Measurements from ENCODE around the gene HAND2.

Gene HAND2

DNA sequence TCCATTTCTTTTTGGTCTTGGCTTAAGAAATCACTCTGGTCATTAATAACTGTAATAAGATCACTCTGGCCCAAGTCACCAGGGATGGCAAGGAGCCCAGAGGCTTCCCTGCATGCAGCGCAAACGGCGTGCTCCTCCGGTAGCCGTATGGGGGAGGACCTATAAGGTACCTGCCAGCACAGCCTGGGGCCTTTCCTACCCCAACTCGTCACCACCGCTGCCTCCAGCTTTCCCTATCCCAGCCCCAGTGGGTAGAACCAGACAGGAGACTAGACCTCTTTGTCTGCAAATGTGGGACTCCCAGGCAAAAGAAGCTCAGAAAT is 25.9 kb downstream of the HAND2 start:
- no peak for TF ChIP-seq ZFX (IDR thresholded peaks at IDR 0.05; ENCODE audit: borderline replicate concordance)
- TF ChIP-seq, protein P1, sequence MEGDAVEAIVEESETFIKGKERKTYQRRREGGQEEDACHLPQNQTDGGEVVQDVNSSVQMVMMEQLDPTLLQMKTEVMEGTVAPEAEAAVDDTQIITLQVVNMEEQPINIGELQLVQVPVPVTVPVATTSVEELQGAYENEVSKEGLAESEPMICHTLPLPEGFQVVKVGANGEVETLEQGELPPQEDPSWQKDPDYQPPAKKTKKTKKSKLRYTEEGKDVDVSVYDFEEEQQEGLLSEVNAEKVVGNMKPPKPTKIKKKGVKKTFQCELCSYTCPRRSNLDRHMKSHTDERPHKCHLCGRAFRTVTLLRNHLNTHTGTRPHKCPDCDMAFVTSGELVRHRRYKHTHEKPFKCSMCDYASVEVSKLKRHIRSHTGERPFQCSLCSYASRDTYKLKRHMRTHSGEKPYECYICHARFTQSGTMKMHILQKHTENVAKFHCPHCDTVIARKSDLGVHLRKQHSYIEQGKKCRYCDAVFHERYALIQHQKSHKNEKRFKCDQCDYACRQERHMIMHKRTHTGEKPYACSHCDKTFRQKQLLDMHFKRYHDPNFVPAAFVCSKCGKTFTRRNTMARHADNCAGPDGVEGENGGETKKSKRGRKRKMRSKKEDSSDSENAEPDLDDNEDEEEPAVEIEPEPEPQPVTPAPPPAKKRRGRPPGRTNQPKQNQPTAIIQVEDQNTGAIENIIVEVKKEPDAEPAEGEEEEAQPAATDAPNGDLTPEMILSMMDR (IDR thresholded peaks at IDR 0.05): no peak

DNA sequence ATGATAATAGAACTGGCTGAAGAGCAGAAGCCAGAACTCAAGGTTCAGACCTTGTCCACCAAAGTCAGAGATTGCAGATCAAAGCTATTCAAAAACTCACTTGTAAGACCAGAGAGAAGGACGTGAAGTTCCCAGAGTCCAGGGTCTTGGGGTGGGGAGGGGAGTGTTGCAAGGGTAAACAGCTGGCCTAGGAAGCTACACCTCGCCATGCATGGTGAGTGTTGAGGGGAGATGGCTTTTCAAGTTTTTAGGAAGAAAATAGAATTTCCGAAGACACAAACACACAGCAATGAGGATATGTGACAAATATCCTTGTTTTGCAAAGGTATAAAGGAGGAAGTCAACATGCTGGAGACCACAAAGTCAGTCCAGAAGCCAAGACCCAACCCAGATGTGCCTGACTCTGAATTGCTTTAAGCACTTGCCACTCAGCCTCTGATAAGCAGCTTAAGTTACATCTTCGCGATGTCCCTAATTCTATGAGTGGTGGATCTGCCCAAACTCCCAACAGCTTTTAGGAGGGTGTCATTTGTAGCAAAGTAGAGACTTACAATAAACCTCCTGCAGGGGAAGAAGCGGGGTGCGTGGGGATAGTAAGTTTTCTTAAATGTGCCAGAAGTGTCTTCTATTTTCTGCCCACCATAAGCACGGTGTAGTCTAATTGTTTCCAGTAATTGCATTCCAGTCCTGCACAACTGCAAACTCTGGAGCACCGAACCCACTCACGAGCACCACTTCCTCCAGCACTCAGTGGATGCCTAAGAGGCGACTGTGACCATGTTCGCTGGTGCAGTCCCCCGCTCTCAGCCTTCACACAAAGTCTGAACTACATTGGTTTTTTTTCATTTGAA is 26.5 kb downstream of the HAND2 start:
- TF ChIP-seq, protein P1 (IDR thresholded peaks at IDR 0.05): no peak
- no peak overlapping the region for H3K27ac ChIP-seq

More for the DNA sequence above, 25.9 kb downstream of the HAND2 start:
- no peak overlapping the region for H3K27ac ChIP-seq

DNA sequence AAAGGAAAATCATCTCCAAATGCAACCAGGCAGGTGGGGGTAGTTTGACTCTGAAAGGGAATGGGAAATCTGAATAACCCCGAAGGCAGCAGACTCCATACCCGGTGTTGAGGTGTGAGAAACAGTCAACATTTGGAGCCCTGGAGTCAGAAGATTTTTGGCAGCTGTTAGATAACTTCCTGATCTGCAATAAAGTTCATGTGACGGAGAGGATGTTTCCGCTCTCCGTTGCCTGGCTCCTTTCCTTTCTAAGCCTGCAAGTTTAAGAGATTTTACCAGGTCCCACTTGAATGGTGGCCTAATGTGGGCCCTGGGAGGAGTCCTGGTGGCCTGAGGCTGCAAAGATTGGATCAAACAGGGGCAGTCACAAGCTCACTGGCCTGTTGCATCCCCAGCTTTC is 27.7 kb downstream of the HAND2 start:
- no peak for TF ChIP-seq ZFX (IDR thresholded peaks at IDR 0.05; ENCODE audit: borderline replicate concordance)
- TF ChIP-seq, protein P1 (IDR thresholded peaks at IDR 0.05): no peak
- no peak overlapping the region for H3K27ac ChIP-seq

DNA sequence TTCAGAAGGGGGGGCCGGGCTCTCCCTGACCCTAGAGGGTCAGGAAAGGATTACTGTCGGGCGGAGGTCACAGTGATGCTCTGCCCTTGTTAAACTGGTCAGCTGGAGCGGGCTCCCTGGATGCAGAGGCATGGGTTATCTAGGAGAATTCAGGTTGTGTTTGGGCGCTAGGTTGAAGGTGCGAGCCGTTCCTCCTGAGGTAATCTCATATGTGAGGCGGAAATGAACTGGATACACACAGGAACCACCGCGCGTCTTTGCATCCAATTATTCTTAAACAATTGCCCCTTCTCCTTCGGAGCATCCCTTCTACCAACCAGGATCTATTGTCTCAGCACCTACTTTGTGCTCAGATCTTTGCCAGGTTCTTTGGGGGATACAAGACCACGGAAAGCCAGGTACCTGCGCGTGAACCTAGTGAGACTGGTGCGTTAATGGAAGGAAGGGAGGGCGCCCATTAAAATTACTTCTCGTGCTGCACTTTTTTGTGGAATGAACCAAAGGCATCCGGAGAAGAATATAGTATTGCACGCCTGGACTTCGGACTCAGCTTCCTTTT is 28.4 kb downstream of the HAND2 start:
- no peak for TF ChIP-seq ZFX (IDR thresholded peaks at IDR 0.05; ENCODE audit: borderline replicate concordance)
- TF ChIP-seq, protein P1 (IDR thresholded peaks at IDR 0.05): no peak

DNA sequence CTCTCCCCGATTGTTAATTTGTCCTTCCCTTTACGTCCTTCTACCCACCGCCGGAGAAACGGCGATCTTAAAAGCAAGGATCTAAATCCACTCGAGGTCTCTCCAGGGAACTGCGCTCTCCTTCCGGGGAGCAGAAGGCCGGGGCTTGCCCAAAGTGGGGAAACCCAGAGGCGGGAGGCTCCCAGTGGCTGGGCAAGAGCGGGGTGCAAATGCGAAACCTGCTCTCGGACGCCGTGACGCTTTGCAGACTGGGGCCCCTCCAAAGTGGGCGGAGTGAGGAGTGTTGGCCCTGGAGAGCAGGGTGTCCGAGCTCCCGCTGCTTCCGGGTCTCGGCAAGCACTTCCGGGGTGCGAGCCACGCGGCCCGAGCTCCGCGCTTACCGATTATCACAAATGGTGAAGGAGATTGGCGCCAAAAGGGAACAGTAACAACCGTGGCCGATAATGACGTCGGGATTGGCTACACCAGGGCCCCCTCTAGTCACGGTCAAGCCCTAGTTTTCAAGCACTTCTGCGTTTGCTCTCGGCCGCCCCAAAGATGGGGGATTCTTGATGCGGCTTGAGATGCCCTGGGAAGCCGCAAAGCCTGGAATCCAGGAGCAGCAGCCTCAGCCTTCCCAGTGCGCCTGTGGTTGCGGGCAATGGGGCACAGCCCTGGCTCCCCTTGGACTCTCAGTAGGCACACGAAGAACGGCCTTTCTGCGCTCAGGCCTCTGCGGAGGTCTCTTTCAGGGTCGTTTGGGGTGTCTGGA is 29.0 kb downstream of the HAND2 start:
- no peak for TF ChIP-seq ZFX (IDR thresholded peaks at IDR 0.05; ENCODE audit: borderline replicate concordance)
- TF ChIP-seq, protein P1 (IDR thresholded peaks at IDR 0.05): no peak
- no peak overlapping the region for H3K27ac ChIP-seq

More for the DNA sequence above, 28.4 kb downstream of the HAND2 start:
- H3K27ac ChIP-seq: no peak overlapping the region

DNA sequence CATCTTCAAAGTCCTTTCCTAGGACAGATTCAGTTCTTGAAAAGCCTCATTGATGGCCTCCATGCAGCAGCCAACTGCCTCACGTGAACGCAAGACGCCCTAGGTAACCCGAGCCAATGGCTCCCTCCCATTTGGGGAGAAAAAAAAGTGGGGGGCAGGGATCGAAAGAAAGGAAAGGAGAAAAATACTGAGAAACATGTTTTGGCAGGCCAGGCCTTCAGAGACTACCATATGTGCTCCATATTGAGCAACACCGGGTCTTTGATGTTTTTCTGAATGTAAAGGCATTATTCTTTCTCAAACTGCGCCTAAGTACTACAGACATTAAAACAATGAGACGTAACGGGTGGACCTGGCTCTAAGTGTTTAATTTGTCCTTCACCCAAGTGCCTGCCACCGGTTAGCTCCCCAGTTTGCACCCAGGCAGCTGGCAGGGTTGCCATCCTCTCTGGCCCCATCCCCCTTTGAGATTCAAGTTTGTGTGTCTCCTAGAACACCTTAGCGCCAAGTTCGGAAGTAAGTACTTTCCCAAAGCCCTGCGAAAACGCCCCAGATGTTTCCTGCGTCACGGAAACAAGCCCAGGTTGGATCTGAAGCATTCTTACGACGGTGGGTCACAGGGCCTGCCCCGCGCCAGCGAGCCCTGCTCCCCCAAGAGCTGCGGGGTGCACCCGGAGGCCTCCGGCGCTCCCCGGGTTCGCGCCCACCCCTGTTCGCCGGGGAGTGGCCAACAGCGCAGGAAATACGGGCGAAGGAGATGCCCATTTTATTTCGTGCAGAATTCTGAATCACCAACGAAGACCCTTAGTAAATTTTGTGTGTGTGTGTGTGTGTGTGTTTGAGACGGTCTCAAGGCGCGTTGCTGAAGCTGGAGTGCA is 30.1 kb downstream of the HAND2 start:
- no peak overlapping the region for H3K27ac ChIP-seq
- TF ChIP-seq, protein P1 (IDR thresholded peaks at IDR 0.05): no peak
- no peak for TF ChIP-seq ZFX (IDR thresholded peaks at IDR 0.05; ENCODE audit: borderline replicate concordance)

Data from 22Rv1 (cell line).